NK-92 treated with Interleukin-12 subunit alpha and Interleukin-12 subunit beta, amount 100 ng/mL, for 24 hours (cell line): ENCODE measurements around the gene ADAM10.
"Not testable (repeated sequence)": the region's sequence is repeated elsewhere in the genome, so short reads cannot be mapped to it uniquely, and the experiment has no call there.

Source experiments
- DNase-seq: peaks from one replicate; lab custom pipeline; 2025; lab: John Stamatoyannopoulos, UW

Gene ADAM10

DNA sequence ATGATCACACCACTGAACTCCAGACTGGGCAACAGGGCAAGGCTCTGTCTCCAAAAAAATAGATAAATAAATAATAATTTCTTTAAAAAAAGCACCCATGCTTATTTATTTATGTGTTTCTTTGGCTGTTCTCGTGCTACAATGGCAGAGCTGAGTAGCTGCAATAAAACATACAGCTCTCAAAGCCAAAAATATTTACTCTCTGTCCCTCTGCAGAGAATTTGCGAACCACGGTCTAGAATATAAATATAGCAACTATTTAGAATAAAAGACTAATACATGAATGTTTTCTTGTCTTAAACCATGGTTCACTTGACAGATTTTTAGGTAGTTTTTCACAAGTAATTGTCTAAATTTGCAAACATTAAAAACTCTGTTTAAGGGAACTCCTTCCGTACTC is 72.7 kb downstream of the ADAM10 start:
- DNase-seq = no peak

DNA sequence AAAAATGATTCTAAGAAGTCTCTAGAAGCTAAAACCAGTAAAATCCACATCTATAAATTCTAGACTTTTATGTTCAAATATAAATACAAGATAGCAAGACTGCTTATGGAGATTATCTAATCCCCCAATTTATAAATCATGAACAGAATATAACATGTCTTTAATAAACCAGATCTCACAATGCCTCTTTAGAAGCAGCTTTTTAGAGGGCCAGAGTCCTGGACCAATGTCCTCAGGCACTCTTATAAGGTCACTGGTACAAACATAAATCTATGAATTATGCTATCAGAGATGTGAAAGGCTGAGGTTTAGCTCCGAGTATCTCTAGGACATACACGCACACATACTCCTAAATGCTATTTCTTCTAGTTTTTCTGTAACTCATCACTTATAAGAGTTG is 78.3 kb downstream of the ADAM10 start:
- DNase-seq = no peak

DNA sequence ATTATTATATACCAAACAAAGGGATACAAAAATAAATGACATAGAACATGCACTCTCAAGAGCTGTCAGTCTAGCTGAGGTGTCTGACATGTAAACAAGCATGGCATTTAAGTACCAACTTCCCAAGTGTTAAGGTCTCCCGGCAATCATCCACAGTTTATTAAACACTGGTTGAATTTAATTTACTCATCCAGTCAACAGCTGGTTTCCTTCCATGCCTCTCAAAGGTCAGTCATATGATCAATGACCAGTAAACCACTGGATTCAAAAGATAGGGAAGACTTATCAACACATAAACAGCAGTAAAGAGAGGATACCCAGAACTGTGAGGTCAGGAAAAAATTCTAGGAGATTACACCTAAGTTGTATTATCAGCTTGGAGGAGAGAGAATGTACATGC is 80.4 kb downstream of the ADAM10 start:
- DNase-seq = no peak

DNA sequence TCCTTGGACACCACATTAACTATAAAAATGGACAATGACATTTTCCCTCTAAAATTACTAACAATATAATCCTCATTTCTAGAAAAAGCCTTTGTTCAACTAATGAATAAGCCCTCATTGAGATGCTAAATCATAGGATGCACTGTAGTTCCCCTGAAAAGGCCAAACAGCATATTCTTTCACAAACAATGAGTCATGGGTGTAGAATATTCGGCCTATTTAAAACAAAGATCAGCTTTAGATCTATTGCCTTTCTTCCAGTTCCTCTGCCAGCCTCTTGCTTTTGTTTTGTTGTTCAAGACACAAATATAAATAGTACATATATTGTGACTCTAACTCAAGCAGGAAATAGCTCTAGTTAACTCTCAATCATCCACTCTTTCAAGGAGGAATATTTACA is 82.5 kb downstream of the ADAM10 start:
- no peak for DNase-seq

DNA sequence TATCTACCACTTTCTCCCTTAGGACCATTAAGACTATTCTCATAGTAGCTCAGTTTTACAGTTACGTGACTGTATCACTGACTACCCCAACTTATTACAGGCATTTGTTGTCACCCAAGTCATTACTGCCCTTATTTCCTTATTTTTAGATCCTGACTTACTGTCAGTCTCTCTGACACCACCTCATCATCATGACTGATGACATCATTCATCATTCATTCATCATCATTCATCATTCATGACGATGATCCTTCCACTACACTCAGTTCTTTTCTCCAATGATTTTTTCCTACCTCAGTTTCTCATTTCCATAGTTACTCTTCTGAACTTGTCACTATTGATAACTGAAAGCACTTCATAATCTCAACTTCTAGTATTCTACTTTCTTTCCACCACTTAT is 83.8 kb downstream of the ADAM10 start:
- DNase-seq = no peak

DNA sequence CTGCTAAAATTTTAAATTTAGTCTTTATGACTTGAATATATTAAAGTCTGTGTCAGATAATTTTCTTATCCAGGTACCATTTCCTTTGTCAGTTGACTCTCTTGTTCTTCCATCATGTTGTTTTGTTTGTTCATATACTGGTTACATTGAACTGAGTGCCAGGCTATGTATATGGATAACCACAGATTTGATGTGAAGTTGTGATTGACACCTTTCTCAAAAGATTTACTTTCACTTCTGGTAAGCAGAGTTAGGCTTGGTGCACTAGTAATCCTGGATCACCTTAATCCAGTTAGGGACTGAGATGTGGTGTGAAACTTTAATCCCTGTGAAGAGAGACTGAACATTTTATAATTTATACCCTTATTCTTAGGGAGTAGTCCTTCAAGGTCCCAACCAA is 99.4 kb downstream of the ADAM10 start:
- DNase-seq = no peak

DNA sequence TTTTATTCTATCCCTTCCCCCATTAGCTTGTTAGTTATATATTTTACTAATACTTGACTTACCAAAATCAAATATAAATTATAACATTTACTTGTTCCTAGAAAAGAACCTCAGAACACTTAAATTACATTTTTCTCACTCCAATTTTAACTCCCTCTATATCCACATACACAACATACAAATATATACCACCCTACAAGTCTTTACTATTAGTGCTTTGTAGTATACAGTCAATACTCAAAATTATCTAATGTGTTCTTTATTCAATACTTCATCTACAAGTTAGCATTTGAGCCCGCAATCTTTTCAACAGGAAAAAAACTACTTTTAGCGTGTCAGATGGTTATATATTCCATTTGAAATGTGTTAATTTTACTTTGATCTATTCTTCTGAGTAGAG is 100.3 kb downstream of the ADAM10 start:
- no peak for DNase-seq

DNA sequence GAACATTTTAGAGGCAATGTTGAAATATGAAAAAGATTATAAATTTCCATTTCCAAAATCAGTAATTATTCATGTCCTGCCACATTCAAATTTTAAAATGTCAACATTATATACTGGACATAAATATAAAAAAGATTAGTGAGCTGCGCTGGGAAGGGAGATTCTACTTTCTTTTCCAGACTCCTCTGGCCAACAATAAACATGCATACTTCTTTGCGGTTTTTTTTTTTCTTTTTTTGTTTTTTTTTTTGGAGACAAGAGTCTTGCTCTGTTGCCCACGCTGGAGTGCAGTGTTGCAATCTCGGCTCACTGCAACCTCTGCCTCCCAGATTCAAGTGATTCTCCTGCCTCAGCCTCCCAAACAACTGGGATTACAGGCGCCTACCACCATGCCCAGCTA is 105.5 kb downstream of the ADAM10 start:
- no peak for DNase-seq

DNA sequence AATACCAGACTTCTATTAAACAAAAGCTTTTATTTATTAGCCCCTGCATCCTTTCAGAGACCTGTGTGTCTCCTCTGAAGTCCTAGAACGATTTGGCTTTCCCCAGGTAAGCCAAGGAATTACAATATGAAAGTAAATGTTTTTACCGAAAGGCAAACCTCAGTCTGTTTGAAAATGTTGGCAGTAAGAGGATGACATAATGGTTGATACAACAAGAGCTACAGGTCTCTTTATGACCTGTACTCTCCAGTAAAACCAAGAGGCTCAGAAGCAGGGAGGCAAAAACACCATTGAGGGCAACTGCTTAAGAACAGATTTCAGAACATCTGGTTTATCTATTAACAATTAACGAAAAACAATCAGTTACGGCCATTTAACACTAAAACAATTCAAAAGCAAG is 107.8 kb downstream of the ADAM10 start:
- DNase-seq = no peak

DNA sequence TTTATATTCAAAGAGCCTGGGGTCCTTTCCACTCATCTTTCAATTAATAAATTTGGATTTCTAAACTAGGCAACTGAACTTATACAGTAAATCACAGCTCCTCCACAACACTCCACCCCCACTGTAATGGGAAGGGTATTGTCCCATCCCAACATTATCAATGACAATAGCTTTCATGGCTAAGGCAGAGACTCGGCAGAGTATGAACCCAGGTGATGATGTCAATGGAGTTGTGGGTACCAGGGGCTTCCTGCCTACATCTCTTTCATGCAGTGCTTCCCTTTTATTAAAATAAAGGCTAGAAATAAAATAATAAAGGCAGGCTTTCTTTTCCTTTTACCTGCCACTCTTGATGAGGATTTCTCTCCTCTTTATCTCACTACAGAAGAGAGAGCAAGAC is 109.5 kb downstream of the ADAM10 start:
- DNase-seq = no peak

DNA sequence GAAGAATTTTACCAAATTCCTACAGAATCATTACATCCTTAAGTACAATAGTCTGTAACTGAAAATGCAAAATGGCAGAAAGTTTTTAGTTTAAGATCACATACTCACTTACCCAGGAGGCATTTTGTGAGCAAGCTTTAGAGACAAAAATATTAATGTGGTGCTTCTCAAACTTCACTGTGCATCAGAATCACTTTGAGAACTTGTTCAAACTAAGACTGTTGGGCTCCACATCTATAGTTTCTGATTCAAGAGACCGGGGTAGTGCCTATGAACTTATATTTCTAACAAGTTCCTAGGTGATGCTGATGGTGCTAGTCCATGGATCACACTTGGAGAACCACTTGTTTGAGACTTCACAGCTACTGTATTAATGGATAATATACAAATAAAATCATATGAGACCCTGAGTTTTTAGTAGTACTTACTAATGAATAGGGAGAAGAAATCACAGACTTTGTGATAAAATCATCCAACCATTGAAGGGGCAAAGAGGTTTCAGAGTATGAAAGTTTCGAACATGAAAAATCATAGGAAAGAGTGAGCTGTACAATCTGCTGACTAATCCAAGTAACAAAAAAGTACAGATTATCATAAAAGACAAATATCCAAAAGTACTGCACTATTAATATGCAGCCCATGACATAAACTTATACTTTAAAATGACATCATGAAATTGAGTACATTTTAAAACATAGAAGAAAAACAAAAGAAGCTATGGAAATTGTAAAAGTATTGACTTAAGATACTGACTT is 110.3 kb downstream of the ADAM10 start:
- no peak for DNase-seq

DNA sequence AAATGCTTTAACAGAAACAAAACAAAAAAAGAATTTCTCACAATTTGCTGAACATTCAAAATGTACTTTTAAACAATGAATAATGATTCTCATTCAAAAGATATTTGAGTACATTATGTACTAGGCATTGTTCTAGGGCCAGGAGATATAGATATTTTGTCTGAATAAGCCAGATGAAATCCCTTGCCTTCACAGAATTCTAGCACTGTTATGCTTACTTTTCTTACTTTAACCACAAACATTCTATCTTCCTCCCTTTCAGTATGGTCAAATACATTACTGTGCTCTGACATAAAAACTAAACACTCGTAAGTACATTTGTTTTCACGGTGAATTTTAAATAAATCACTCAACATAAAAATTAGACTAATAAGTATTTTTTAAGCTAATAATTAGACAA is 116.7 kb downstream of the ADAM10 start:
- no peak for DNase-seq

DNA sequence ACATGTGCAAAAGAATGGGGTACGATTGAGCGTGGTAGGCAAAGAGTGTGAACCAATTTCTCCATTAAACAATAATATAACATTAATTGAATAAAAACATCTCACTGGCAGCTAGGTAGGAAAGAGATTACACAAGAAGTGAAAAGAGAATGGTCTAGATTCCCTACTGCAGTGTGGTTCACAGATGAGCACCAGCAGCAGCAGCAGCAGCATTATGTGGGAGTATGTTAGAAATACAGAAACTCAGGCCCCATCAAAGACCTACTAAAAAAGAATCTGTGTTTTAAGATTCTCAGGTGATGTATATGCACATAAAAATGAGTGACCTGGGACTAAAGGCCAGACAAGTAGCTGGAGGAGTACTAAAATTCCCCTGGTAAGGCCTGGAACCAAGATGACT is 118.2 kb downstream of the ADAM10 start:
- DNase-seq = no peak

DNA sequence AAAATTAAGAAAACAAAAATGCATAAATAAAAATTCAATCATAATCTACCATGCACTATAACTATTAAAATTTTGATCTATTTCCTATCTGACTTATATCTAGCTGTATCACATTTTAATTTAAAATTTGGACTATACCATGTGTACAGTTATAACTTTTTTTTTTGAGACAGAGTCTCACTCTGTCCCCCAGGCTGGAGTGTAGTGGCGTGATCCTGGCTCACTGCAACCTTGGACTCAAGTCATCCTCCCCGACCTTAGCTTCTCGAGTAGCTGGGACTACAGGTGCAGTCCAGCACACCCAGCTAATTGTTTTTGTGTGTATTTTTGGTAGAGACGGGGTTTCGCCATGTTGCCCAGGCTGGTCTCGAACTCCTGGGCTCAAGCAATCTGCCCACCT is 119.9 kb downstream of the ADAM10 start:
- DNase-seq = no peak

DNA sequence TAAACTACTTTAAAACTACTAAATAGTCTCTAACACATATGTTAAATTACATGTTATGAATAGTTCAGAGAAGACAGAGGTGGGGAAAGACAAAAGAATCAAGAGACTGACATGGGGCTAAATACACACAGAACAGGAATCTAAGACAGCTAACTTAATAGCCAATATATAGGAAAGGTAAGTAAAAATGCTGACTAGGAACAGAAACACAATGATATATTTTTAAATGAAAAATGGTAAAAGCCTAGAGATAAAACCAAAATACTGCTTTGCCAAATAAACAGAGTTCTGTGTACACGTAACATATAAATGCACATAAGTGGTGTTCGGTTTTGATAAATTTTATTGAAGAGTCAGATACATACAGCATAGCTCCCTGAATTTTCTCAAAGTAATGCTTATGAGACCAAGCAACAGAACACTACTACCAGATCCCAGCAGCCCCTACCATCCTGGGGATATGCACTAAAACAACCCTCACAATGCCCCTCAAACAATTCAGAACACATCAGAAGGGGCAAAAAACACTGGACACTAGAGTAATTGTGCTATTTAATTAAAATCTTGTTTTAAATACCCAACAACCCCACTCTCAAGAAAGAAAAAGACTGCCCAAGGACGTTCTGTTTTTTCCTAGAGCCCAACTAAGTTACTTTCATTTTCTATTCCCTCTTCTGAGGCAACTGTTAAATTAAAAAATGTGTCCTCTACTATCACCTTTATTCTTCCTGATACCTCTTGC is 121.1 kb downstream of the ADAM10 start:
- DNase-seq = no peak

DNA sequence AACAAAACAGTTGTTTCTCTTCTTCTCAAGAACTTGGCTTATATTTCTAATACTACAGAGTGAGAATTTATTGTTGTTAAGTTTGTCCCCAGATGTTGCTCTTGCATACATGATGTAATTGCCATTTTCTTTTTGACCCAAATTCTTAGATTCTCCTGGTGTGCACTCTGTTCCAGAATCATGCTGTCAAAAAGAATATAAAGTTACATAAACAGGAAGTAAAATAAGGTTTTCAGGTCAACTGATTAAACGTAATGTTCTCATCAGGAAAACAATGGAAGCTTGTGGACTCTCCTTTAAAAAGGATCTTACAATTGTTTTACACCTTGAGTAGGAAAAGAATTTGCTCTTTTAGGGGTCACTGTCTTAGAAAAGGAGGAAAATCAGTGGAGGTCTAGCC is 121.8 kb downstream of the ADAM10 start:
- DNase-seq = no peak

DNA sequence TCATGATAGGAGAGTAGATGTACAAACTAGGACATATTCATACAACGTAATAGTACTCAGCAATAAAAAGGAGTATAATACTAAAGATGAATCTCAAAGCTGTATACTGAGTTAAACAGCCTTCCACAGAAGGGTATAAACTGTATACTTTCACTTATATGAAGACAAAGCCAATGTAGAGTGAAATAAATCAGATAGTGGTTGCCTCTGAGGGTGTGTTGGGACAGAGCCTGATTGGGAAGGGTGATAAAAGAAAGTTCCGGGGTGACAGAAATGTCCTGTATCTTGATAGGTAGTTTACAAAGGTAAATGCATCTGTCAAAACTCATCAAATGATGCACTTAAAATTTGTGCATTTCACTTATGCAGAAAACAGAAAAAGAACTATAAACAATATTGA is 122.5 kb downstream of the ADAM10 start:
- no peak for DNase-seq

DNA sequence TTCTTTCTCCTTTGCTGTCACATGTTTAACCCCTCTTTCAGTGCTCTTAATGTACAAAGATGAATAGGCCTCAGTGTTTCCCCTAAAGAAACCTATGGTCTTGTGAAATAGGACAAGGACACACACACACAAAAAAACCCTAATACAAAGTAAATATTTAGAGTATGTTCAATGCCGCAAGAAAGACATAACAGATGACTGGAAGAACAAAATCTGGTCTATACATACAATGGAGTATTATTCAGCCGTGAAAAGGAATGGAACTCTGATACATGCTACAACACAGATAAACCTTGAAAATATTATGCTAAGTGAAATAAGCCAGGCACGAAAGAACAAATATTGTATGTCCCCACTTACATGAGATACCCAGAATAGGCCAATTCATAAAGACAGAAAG is 123.1 kb downstream of the ADAM10 start:
- DNase-seq = no peak

DNA sequence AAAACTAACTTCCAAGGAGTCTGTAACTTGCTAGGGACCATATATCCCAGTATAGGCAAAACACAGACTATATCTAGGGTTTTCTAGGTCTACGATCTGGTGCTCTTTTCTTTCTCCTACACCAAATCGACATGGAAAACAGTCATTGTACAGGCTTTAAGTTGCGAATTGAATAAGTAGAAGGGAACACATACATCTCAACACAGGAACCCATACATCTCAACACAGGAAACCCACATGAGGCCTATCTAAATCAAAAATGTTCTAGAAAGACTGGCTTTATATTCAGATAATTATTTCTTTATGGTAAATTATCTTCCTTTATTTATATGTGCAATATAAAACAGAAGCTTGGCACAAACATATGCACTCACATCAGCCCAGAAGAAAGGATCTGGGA is 126.6 kb downstream of the ADAM10 start:
- no peak for DNase-seq

DNA sequence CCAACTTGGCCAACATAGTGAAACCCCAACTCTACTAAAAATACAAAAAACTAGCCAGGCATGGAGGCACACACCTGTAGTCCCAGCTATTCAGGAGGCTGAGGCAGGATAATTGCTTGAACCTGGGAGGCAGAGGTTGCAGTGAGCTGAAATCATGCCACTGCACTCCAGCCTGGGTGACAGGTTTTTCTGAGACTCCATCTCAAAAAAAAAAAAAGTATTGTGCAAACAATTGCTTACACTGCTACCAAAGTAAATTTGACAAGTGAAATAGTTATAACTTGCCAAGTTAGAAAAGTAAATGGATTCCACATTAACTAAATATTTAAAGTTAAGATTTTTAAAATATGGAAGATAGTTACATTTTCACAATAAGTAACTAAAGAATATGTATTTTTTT is 129.2 kb downstream of the ADAM10 start:
- not testable (repeated sequence) for DNase-seq

DNA sequence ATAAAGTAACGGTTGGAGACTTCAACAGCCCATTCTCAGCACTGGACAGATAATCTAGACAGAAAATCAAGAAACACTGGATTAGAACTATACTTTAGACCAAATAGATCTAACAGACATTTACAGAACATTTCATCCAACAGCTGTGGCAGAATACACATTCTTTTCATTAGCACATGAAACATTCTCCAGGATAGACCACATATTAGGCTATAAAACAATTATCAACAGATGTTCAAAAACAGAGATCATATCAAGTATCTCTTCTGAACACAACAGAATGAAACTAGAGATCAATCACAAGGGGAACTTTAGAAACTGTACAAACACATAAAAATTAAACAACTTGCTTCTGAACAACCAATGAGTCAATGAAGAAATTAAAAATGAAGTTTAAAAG is 133.3 kb downstream of the ADAM10 start:
- DNase-seq = no peak

DNA sequence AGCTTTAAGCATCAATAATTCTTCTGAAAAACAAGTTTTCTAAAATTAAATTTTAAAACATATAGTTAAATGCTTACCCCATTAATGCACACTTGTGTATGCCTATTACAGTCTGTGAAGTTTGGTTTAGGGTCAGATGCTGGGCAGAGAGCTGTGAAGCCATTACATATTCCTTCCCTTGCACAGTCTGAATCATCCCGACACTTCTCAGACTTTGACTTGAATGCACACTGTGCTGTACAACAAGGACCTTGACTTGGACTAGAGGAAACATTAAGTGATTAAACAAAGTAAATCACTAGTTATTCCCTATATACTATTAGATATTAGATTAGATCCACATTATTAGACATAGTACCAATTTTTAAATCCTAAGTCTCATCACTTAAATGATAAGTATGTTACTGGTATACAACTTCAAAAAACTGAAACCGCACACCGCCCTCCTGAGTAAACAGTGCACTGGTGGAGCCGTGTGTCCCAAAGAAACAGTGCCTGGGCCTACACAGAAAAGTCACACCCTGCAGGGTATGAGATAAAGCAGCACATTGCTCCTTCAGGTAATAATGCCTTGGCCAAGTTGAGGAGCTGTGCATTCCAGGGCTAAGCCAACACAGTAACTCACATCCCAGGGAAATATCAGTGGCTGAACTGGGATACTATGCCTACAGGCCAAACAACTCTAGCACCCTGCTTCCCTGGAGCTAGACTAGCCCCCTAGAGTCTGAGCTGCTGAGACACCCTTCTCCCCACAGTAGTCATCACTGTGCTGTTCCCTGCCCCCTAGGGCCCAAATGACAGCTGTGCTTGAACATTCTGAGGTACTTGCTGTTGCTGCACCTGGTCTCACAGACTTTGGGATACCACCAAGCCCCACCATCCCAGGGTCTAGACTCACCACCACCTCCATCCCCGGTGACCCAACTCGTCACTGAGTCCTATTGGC is 137.5 kb downstream of the ADAM10 start:
- no peak for DNase-seq

DNA sequence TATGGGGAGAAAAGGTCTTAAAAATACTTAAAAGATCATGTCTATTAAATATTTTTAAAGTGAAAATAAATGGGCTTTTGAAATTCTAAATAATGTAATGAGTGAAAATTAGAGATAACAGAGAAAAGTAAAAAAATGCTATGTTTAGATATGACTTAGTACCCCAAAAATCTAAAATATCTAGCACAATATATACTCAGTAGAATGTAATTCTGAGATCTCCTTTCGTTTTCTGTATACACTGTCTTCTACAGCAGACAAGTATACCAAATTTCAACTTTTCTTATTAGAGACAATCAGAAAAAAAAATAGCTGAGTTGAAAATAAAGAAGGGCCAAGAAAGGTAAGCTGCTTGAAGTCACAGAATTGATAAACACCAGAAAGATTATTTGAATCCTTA is 140.8 kb downstream of the ADAM10 start:
- DNase-seq = no peak
